ENCODE data around the gene SPSB4.

DNA sequence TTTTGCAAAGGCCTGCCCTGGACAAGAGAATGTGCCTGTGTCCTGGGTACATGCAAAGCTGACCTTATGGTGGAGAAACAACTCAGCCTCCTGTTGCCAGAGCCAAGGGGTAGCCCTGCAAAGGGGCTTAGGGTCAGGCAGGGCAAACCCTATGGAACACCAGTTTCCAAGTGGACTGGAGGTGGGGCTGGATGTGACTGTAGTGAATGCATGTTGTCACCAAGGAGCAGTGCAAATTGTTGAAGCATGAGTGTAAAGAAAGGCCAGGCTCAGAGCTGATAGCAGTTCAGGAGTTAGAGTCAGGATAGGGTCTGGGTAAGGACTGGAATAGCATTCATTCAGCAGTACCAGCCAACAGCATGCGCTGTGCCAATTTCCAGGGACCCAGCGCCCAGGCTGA, 97.6 kb downstream of the SPSB4 start:
- TF ChIP-seq, protein P1, sequence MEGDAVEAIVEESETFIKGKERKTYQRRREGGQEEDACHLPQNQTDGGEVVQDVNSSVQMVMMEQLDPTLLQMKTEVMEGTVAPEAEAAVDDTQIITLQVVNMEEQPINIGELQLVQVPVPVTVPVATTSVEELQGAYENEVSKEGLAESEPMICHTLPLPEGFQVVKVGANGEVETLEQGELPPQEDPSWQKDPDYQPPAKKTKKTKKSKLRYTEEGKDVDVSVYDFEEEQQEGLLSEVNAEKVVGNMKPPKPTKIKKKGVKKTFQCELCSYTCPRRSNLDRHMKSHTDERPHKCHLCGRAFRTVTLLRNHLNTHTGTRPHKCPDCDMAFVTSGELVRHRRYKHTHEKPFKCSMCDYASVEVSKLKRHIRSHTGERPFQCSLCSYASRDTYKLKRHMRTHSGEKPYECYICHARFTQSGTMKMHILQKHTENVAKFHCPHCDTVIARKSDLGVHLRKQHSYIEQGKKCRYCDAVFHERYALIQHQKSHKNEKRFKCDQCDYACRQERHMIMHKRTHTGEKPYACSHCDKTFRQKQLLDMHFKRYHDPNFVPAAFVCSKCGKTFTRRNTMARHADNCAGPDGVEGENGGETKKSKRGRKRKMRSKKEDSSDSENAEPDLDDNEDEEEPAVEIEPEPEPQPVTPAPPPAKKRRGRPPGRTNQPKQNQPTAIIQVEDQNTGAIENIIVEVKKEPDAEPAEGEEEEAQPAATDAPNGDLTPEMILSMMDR (IDR thresholded peaks at IDR 0.05): no peak
- TF ChIP-seq POLR2A (IDR thresholded peaks at IDR 0.05): no peak
- no peak for TF ChIP-seq EP300 (IDR thresholded peaks at IDR 0.05)

All from ovary (tissue), 3 donors.